IMR-90 (cell line): ENCODE data around the gene ZNF544. TPM values are rescaled to one million over a fixed set of nuclear protein-coding genes. Genes with fewer than 3 reads are reported as not detected.
A peak's percentile ranks its signal among the peaks of the same experiment; 100 is the strongest.

Experiments used
- ATAC-seq: fragments of 200-7000 bp; cut with Tn5 transposase; 2 replicates; pipeline ENCODE4 v1.9.1; 2020; ENCODE audit warnings: low read depth, mild to moderate bottlenecking, moderate library complexity
- BruUV-seq: library from RNA; stranded (reverse); fragments of 400-500 nt; replicated peaks from 2 replicates; lab custom pipeline; 2021; lab: Mats Ljungman, UMichigan
- CTCF ChIA-PET: fragments of 300-600 bp; formaldehyde crosslinking; extraction: SDS; loops from one replicate; lab custom pipeline; 2021; ENCODE audit warnings: antibody characterized with exemption; lab: Yijun Ruan, JAX
- POLR2A ChIA-PET: fragments of 300-600 bp; sonication (Branson Sonifier 250); formaldehyde crosslinking; loops from one replicate; lab custom pipeline; 2022; ENCODE audit warnings: antibody characterized with exemption; ENCODE audit not compliant: unreplicated experiment; lab: Charles Lee
- DNase-seq: peaks from one replicate; pipeline ENCODE4 v3.0.0; 2013
- H2AFZ ChIP-seq: replicated peaks from 2 replicates; pipeline ENCODE3; 2013; ENCODE audit warnings: low read length, mild to moderate bottlenecking; ENCODE audit not compliant: poor library complexity
- H2AK5ac ChIP-seq: 2 replicates; pipeline ENCODE4 v1.6.1; 2013; ENCODE audit warnings: low read depth, low read length, inconsistent platforms
- H2AK9ac ChIP-seq: replicated peaks from 2 replicates; pipeline ENCODE3; 2013; ENCODE audit warnings: mild to moderate bottlenecking, low read depth, low read length, moderate library complexity; ENCODE audit not compliant: poor library complexity
- H2BK120ac ChIP-seq: 2 replicates; pipeline ENCODE4 v1.6.1; 2013; ENCODE audit warnings: low read depth, low read length, inconsistent platforms
- H2BK15ac ChIP-seq: 3 replicates; pipeline ENCODE4 v1.6.1; 2013; ENCODE audit warnings: low read depth, low read length, inconsistent platforms
- H2BK20ac ChIP-seq: 2 replicates; pipeline ENCODE4 v1.6.1; 2013; ENCODE audit warnings: low read depth, mild to moderate bottlenecking, inconsistent platforms, low read length, moderate library complexity
- H2BK5ac ChIP-seq: 2 replicates; pipeline ENCODE4 v1.6.1; 2013; ENCODE audit warnings: mild to moderate bottlenecking, low read depth, low read length, inconsistent platforms; ENCODE audit not compliant: poor library complexity, severe bottlenecking
- H3K14ac ChIP-seq: replicated peaks from 2 replicates; pipeline ENCODE4 v1.6.1; 2013; ENCODE audit warnings: low read depth, low read length, inconsistent platforms
- H3K18ac ChIP-seq: 2 replicates; pipeline ENCODE4 v1.6.1; 2013; ENCODE audit warnings: low read depth, low read length, control low read depth
- H3K23ac ChIP-seq: 2 replicates; pipeline ENCODE4 v1.6.1; 2013; ENCODE audit warnings: low read depth, low read length, inconsistent platforms
- H3K27ac ChIP-seq: 2 replicates; pipeline ENCODE4 v1.5.1; 2013; ENCODE audit warnings: mild to moderate bottlenecking, control low read depth, low read length; ENCODE audit not compliant: insufficient read depth
- H3K27me3 ChIP-seq: 2 replicates; pipeline ENCODE4 v1.6.1; 2013; ENCODE audit warnings: low read length; ENCODE audit not compliant: control insufficient read depth, insufficient read depth
- H3K36me3 ChIP-seq: 2 replicates; pipeline ENCODE4 v1.6.1; 2013; ENCODE audit warnings: low read length, mixed read lengths; ENCODE audit not compliant: control insufficient read depth, insufficient read depth
- H3K4ac ChIP-seq: 2 replicates; pipeline ENCODE4 v1.6.1; 2013; ENCODE audit warnings: low read depth, low read length, inconsistent platforms
- H3K4me1 ChIP-seq: 2 replicates; pipeline ENCODE4 v1.6.1; 2013; ENCODE audit warnings: low read length, mixed read lengths; ENCODE audit not compliant: control insufficient read depth, insufficient read depth
- H3K4me2 ChIP-seq: 2 replicates; pipeline ENCODE4 v1.6.1; 2013; ENCODE audit warnings: low read depth, mild to moderate bottlenecking, control low read depth, low read length, moderate library complexity
- H3K4me3 ChIP-seq: 2 replicates; pipeline ENCODE4 v1.5.1; 2013; ENCODE audit warnings: low read depth, mild to moderate bottlenecking, control low read depth, low read length, moderate library complexity; ENCODE audit not compliant: insufficient read depth
- H3K56ac ChIP-seq: 2 replicates; pipeline ENCODE4 v1.6.1; 2013; ENCODE audit warnings: low read length, inconsistent platforms; ENCODE audit not compliant: insufficient read depth; ENCODE audit errors: extremely low read depth
- H3K79me1 ChIP-seq, 2 experiments: 2 replicates each; pipeline ENCODE4 v1.6.1; 2013; ENCODE audit warnings: low read length in 2 of 2, inconsistent platforms in 1 of 2, low read depth in 1 of 2
- H3K9ac ChIP-seq: 2 replicates; pipeline ENCODE4 v1.6.1; 2013; ENCODE audit warnings: low read depth, low read length, control low read depth
- H3K9me1 ChIP-seq: 2 replicates; pipeline ENCODE4 v1.6.1; 2013; ENCODE audit warnings: low read length, inconsistent platforms; ENCODE audit not compliant: insufficient read depth
- H3K9me3 ChIP-seq: 2 replicates; pipeline ENCODE4 v1.6.1; 2013; ENCODE audit warnings: low read length; ENCODE audit not compliant: control insufficient read depth, insufficient read depth
- H4K20me1 ChIP-seq: 2 replicates; pipeline ENCODE4 v1.6.1; 2013; ENCODE audit warnings: low read length, inconsistent platforms; ENCODE audit not compliant: insufficient read depth
- H4K5ac ChIP-seq: 2 replicates; pipeline ENCODE4 v1.6.1; 2013; ENCODE audit warnings: mild to moderate bottlenecking, low read depth, low read length, control low read depth
- H4K8ac ChIP-seq, 2 experiments: 2 replicates each; pipeline ENCODE4 v1.6.1; 2013; ENCODE audit warnings: low read depth in 2 of 2, low read length in 2 of 2, control low read depth in 1 of 2, inconsistent platforms in 1 of 2
- H4K91ac ChIP-seq: 2 replicates; pipeline ENCODE4 v1.6.1; 2013; ENCODE audit warnings: low read depth, low read length, inconsistent platforms; ENCODE audit not compliant: insufficient read depth
- BHLHE40 ChIP-seq: fragments of 150-350 bp; IDR thresholded peaks from 2 replicates; pipeline ENCODE4 v1.6.1; 2016; ENCODE audit warnings: mild to moderate bottlenecking, low read depth, low read length
- CHD1 ChIP-seq: IDR thresholded peaks from 2 replicates; pipeline ENCODE4 v1.6.1; 2012; ENCODE audit warnings: low read depth, low read length, improper control_type of control experiment
- FOS ChIP-seq: fragments of 150-350 bp; IDR thresholded peaks from 2 replicates; pipeline ENCODE4 v1.6.1; 2016; ENCODE audit warnings: low read depth, low read length
- MAFK ChIP-seq: IDR thresholded peaks from 2 replicates; pipeline ENCODE4 v1.6.1; 2012; ENCODE audit warnings: low read depth, low read length, improper control_type of control experiment
- MAZ ChIP-seq: IDR thresholded peaks from 2 replicates; pipeline ENCODE4 v1.6.1; 2012; ENCODE audit warnings: low read depth, mild to moderate bottlenecking, low read length, improper control_type of control experiment, moderate library complexity, borderline replicate concordance
- RAD21 ChIP-seq: IDR thresholded peaks from 2 replicates; pipeline ENCODE4 v1.6.1; 2012; ENCODE audit warnings: low read length, improper control_type of control experiment
- RFX5 ChIP-seq: IDR thresholded peaks from 2 replicates; pipeline ENCODE4 v1.8.0; 2012; ENCODE audit warnings: low read depth, mild to moderate bottlenecking, low read length, moderate library complexity
- USF2 ChIP-seq: fragments of 150-350 bp; IDR thresholded peaks from 2 replicates; pipeline ENCODE4 v1.6.1; 2017; ENCODE audit warnings: mild to moderate bottlenecking, antibody characterized with exemption, low read length, low read depth
- WGBS, 2 experiments: methylation state at CpG; one replicate each; pipeline versions ENCODE4 v1.1.5 to v1.1.7; 2013; ENCODE audit warnings: missing lambda C conversion rate in 2 of 2; ENCODE audit not compliant: insufficient read length in 1 of 2; ENCODE audit errors: extremely low coverage in 2 of 2; 5-methylcytosine and 5-hydroxymethylcytosine counted together
- dilution Hi-C: fragments of 300-500 bp; cut with HindIII; formaldehyde crosslinking; loops from one replicate; pipeline ENCODE4 v1.14.3; 2018; ENCODE audit warnings: low sequenced_read_pairs; ENCODE audit not compliant: unreplicated experiment
- in situ Hi-C: fragments of 300-500 bp; cut with MboI; formaldehyde crosslinking; loops from 3 replicates; pipeline ENCODE4 v1.14.3; 2019; ENCODE audit warnings: low sequenced_read_pairs, inconsistent platforms, mixed read lengths
- intact Hi-C: fragments of 100-400 bp; cut with micrococcal nuclease; formaldehyde crosslinking; loops from 2 replicates; pipeline ENCODE4 v1.10.0; 2022
- polyA plus RNA-seq, 3 experiments: library from polyadenylated mRNA; depleted of rRNA; stranded (reverse); fragments of >200 nt; gene quantifications; 2 replicates each; pipeline ENCODE4 v1.2.3, GENCODE V29; 2012; ENCODE audit warnings: low replicate concordance in 1 of 3
- total RNA-seq: library from RNA; depleted of rRNA; stranded (reverse); fragments of >200 nt; gene quantifications from 2 replicates; pipeline ENCODE4 v1.2.3, GENCODE V29; 2012

ZNF544 gene
- total and polyA plus RNA-seq, 2 of the 4 experiments (the other 2 are of a cell fraction): 19.3 to 45.9 TPM

DNA sequence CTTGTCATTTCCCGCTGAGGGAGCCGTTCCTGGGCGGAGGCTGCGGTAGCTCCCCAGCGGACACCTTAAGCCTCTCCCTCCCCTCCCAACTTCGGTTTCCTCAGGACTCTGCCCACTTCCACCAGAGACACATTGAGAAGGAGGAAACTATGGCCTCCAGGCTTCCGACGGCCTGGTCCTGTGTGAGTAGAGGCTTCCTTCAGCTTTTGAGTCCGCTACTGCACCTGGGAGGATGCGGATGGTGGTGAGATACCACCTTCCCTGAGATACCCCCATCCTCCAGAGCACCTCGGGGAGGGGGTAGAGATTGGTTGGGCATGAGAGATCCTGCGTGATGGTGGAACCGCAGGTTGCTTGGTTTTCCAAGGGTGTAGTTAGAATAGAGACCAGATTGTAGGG, 44.9 kb upstream of the ZNF544 start:
- H3K9ac ChIP-seq: peak overlapping the region; percentile 61; the same call in 1 of the 2 replicates
- peak overlapping the region; percentile 60 for H2BK5ac ChIP-seq
- H2BK120ac ChIP-seq: peak overlapping the region; percentile 39
- ATAC-seq (no peak), DNase-seq (no peak)
- peak overlapping the region; percentile 99 for H2AK9ac ChIP-seq
- BruUV-seq: TSS peak; percentile 47
- in situ Hi-C loops (no loop called here), dilution Hi-C loops (no loop called here), intact Hi-C loops (loop anchor here (5.0 kb wide), 1 partner anchor 93 kb away; the partner anchor contains the start of gene ZNF8)
- H3K14ac ChIP-seq: peak overlapping the region; percentile 79
- TF ChIP-seq RFX5 (no peak), RAD21 (no peak), USF2 (no peak), MAZ (no peak), BHLHE40 (no peak), CHD1 (no peak), FOS (no peak), MAFK (no peak)
- peak overlapping the region; percentile 85 to 100; a peak in 2 of 4 replicates for H4K8ac ChIP-seq
- H4K91ac ChIP-seq: no peak overlapping the region; the same call in 1 of the 2 replicates
- H3K56ac ChIP-seq: 0 out of 2 replicates have a peak overlapping the region, but pooled peaks have one; percentile 23
- H4K20me1 ChIP-seq: no peaks in the 10 kb centered on the region
- H3K27ac ChIP-seq: peak overlapping the region; percentile 91
- H4K5ac ChIP-seq: peak overlapping the region; percentile 97
- H3K18ac ChIP-seq: peak overlapping the region; percentile 34; the same call in 1 of the 2 replicates
- no peak overlapping the region for H2BK15ac ChIP-seq
- H3K4me1 ChIP-seq: no peaks in the 10 kb centered on the region
- H3K4ac ChIP-seq: peak overlapping the region; percentile 85
- H3K9me1 ChIP-seq: no peaks in the 10 kb centered on the region
- H2BK20ac ChIP-seq: no peak overlapping the region
- WGBS, 2 experiments: 29% methylated on average over 1 of the region's 13 CpGs; no CpG with 5 or more reads in 1 of the 2 experiments
- H2AK5ac ChIP-seq: peak overlapping the region; percentile 88
- H3K27me3 ChIP-seq: no peaks in the 10 kb centered on the region
- ChIA-PET CTCF (no interaction called here), POLR2A (interaction anchor here (1.1 kb wide), 1 partner anchor 13 kb away, joined by 3 read pairs; no protein-coding TSS in a partner anchor)
- peak overlapping the region; percentile 93; the same call in 1 of the 2 replicates for H3K23ac ChIP-seq
- peaks cover 22 to 31% of the 10 kb centered on the region in 2 experiments; a peak in 3 of 4 replicates for H3K79me1 ChIP-seq
- peak overlapping the region; percentile 77 for H3K4me2 ChIP-seq
- H2AFZ ChIP-seq: peak overlapping the region; percentile 100
- H3K36me3 ChIP-seq: peaks cover 39% of the 10 kb centered on the region
- H3K4me3 ChIP-seq: peak overlapping the region; percentile 98
- peaks cover 81% of the 10 kb centered on the region for H3K9me3 ChIP-seq
